Adipocyte (in vitro differentiated cells): ENCODE measurements around the gene IGFBP1.

Experiments used
- DNase-seq: peaks from one replicate; pipeline ENCODE4 v3.0.0-alpha.2; 2015; ENCODE audit warnings: low read depth
- H3K27me3 ChIP-seq: replicated peaks from 2 replicates; pipeline ENCODE4 v1.7.0; 2013; ENCODE audit warnings: mild to moderate bottlenecking, low read length, moderate library complexity; ENCODE audit not compliant: control insufficient read depth, insufficient read depth
- H3K36me3 ChIP-seq: 2 replicates; pipeline ENCODE4 v1.7.0; 2013; ENCODE audit warnings: low read length, mild to moderate bottlenecking, moderate library complexity; ENCODE audit not compliant: control insufficient read depth, insufficient read depth, severe bottlenecking
- H3K4me1 ChIP-seq: 2 replicates; pipeline ENCODE4 v1.7.0; 2013; ENCODE audit warnings: mild to moderate bottlenecking, low read length, moderate library complexity; ENCODE audit not compliant: control insufficient read depth, insufficient read depth
- H3K4me3 ChIP-seq: 2 replicates; pipeline ENCODE4 v1.7.0; 2013; ENCODE audit warnings: mild to moderate bottlenecking, low read length, moderate library complexity
- H3K9ac ChIP-seq: 2 replicates; pipeline ENCODE4 v1.7.0; 2013; ENCODE audit warnings: mild to moderate bottlenecking, low read length, moderate library complexity
- H3K9me3 ChIP-seq: 2 replicates; pipeline ENCODE4 v1.7.0; 2013; ENCODE audit warnings: mild to moderate bottlenecking, low read length, moderate library complexity; ENCODE audit not compliant: control insufficient read depth

IGFBP1 gene

GRCh38 chr7:45892407-45893035 is 4.2 kb downstream of the IGFBP1 start:
- peaks cover 39% of the 10 kb centered on the region for H3K27me3 ChIP-seq

GRCh38 chr7:45893374-45893995 is 5.2 kb downstream of the IGFBP1 start:
- Histone ChIP-seq H3K27me3 (peaks cover 30% of the 10 kb centered on the region), H3K9ac (no peak overlapping the region), H3K4me1 (no peaks in the 10 kb centered on the region), H3K9me3 (no peaks in the 10 kb centered on the region), H3K36me3 (no peaks in the 10 kb centered on the region), H3K4me3 (no peak overlapping the region)
- no peak for DNase-seq

More at GRCh38 chr7:45892407-45893035, 4.2 kb downstream of the IGFBP1 start:
- DNase-seq, result no peak
- Histone ChIP-seq H3K4me1 (no peaks in the 10 kb centered on the region), H3K36me3 (no peaks in the 10 kb centered on the region), H3K4me3 (no peak overlapping the region), H3K9ac (no peak overlapping the region), H3K9me3 (no peaks in the 10 kb centered on the region)

GRCh38 chr7:45893996-45894664 is 5.8 kb downstream of the IGFBP1 start:
- H3K4me1 ChIP-seq, result no peaks in the 10 kb centered on the region
- H3K36me3 ChIP-seq, result no peaks in the 10 kb centered on the region
- H3K9ac ChIP-seq, result no peak overlapping the region
- no peak overlapping the region for H3K4me3 ChIP-seq
- H3K27me3 ChIP-seq, result peaks cover 29% of the 10 kb centered on the region
- no peaks in the 10 kb centered on the region for H3K9me3 ChIP-seq
- no peak for DNase-seq

DNA sequence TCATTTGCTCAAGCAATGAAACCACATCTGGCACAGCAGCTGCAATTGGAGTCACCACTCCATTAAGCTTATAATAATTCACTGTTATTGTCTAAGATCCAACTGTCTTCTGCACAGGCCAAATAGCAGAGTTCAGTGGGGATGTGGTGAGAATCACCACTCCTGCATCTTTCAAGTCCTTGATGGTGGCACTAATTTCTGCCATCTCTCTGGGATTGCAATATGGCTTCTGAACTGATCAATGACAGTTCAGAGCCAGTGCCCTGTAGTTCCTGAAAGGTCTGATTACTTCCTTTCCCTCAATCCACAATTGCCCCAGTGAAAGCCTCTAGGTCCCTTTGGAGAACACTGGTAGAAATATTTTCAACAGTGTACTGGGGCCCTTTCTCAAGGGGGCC is 6.4 kb downstream of the IGFBP1 start:
- no peaks in the 10 kb centered on the region for H3K36me3 ChIP-seq
- peaks cover 24% of the 10 kb centered on the region for H3K27me3 ChIP-seq
- DNase-seq, result no peak
- H3K4me1 ChIP-seq, result no peaks in the 10 kb centered on the region
- H3K4me3 ChIP-seq, result no peak overlapping the region
- no peaks in the 10 kb centered on the region for H3K9me3 ChIP-seq
- no peak overlapping the region for H3K9ac ChIP-seq

DNA sequence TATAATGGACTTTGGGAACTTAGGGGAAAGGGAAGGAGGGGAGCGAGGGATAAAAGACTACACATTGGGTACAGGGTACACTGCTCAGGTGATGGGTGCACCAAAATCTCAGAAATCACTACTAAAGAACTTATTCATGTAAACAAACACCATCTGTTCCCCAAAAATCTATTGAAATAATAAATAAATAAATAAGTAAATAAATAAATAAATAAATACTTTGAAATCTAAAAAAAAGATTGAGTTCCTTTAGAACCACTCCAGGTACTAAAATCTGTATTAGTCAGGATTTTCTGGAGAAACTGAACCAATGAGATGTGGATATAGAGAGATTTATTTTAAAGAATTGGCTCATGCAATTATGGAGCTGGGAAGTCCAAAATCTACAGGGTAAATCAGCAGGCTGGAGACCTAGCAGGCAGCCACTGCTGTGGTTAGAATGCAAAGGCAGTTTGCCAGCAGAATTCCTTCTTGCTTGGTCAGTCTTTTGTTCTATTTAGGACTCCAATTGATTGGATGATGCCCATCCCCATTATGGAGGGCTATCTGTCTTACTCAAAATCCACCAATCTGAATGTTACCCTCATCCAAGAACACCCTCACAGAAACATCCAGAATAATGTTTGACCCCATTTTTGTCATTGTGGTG is 8.9 kb downstream of the IGFBP1 start:
- Histone ChIP-seq H3K36me3 (no peaks in the 10 kb centered on the region), H3K4me1 (no peaks in the 10 kb centered on the region), H3K4me3 (no peak overlapping the region), H3K9me3 (no peaks in the 10 kb centered on the region), H3K9ac (no peak overlapping the region), H3K27me3 (peaks cover 16% of the 10 kb centered on the region)
- DNase-seq, result peak; percentile 62

GRCh38 chr7:45898222-45898621 is 9.9 kb downstream of the IGFBP1 start:
- no peak overlapping the region for H3K9ac ChIP-seq
- H3K27me3 ChIP-seq, result peaks cover 16% of the 10 kb centered on the region
- no peaks in the 10 kb centered on the region for H3K4me1 ChIP-seq
- no peaks in the 10 kb centered on the region for H3K36me3 ChIP-seq
- DNase-seq, result no peak
- H3K4me3 ChIP-seq, result no peak overlapping the region
- H3K9me3 ChIP-seq, result no peaks in the 10 kb centered on the region

DNA sequence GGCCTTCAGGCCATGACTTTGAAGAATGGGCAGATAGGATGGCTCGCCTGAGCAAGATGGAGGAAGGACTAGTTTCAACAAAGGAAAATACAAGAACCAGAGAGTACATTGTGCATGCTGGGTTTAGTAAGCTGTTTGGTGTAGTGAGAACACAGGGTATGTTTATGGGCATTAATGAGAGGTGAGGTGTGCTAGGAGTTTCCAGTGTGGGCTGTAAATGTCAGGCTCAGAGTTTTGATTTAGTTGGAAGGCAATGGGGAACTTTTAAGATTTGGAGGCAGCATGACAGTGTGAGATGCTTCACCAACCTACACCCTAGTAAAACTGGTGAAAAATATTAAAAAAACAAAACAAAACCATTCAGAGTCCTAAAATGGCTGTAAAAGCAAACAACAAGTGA is 13.3 kb downstream of the IGFBP1 start:
- no peak overlapping the region for H3K9ac ChIP-seq
- DNase-seq, result no peak
- no peak overlapping the region for H3K4me3 ChIP-seq
- no peaks in the 10 kb centered on the region for H3K4me1 ChIP-seq
- peaks cover 6% of the 10 kb centered on the region for H3K27me3 ChIP-seq
- peaks cover 10% of the 10 kb centered on the region for H3K9me3 ChIP-seq
- no peaks in the 10 kb centered on the region for H3K36me3 ChIP-seq

DNA sequence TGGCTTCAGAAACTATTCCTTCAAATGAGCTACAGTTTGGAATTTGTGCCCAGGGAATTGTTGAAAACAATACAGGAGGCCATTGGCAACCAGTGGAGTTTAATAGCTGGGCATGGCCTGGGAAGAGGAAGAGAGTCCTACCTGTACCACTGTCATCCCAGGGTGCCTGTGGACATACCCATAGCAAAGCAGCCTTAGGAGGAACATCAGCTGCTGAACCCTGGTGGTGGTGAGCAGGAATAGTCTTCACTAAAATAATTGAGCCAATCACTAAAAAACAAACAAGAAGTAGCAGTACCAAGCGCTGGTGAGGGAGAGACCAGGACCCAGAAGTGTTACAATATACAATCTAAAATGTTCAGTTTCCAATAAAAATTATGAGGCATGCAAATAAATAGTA is 14.5 kb downstream of the IGFBP1 start:
- Histone ChIP-seq H3K9me3 (peaks cover 11% of the 10 kb centered on the region), H3K27me3 (peaks cover 6% of the 10 kb centered on the region), H3K4me1 (no peaks in the 10 kb centered on the region), H3K36me3 (no peaks in the 10 kb centered on the region), H3K9ac (no peak overlapping the region), H3K4me3 (no peak overlapping the region)
- DNase-seq, result no peak

- Histone ChIP-seq H3K27me3 (no peaks in the 10 kb centered on the region), H3K9ac (no peak overlapping the region), H3K4me1 (no peaks in the 10 kb centered on the region), H3K36me3 (peaks cover 31% of the 10 kb centered on the region), H3K4me3 (no peak overlapping the region), H3K9me3 (peaks cover 16% of the 10 kb centered on the region)
- DNase-seq, result no peak
Measured at GRCh38 chr7:45909561-45909960, 21.3 kb downstream of the IGFBP1 start.

- H3K4me3 ChIP-seq, result no peak overlapping the region
- H3K27me3 ChIP-seq, result no peaks in the 10 kb centered on the region
- peaks cover 8% of the 10 kb centered on the region for H3K9me3 ChIP-seq
- no peak overlapping the region for H3K9ac ChIP-seq
- peaks cover 2% of the 10 kb centered on the region for H3K4me1 ChIP-seq
- peaks cover 42% of the 10 kb centered on the region for H3K36me3 ChIP-seq
- no peak for DNase-seq
Measured at GRCh38 chr7:45910855-45911254, 22.6 kb downstream of the IGFBP1 start.

- no peak overlapping the region for H3K4me3 ChIP-seq
- H3K27me3 ChIP-seq, result no peaks in the 10 kb centered on the region
Measured at GRCh38 chr7:45911311-45911710, 23.0 kb downstream of the IGFBP1 start.

More at GRCh38 chr7:45911311-45911710, 23.0 kb downstream of the IGFBP1 start:
- peaks cover 47% of the 10 kb centered on the region for H3K36me3 ChIP-seq
- peaks cover 6% of the 10 kb centered on the region for H3K9me3 ChIP-seq
- H3K4me1 ChIP-seq, result peaks cover 5% of the 10 kb centered on the region
- H3K9ac ChIP-seq, result no peak overlapping the region
- DNase-seq, result no peak
